ENCODE results near the gene AADACL2.

AADACL2 gene

DNA sequence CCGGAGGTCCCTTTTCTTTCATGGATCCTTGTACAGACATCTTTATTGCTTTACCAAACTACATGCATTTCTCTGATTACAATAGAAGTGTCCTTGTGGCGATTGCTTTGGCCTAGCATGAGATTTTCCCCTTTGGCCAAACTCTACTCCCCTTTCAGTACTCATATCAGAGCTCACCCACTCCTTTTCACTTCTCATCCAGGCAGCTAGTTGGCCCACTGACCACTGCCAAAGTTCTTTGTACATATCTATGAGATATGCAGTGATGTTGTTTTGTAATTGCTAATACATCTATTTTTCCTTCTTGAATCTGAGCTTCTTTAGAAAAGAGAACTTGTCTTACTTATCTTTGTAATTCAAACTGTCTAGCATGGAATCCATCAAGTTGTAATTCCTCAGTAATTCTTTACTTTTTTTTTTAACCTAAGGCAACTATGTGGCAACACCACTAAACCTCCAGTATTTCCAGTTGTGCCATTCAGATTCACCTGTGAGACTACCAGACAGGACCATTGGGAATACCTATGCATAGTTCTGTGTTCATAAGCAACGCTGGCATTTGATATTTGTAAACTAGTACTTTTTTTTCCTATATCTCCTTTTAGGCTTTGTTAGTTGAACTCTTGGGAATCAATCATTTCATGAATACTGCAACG is 39.2 kb downstream of the AADACL2 start:
- Histone ChIP-seq H3K4me3 (replicated peaks; ENCODE audit: low read depth, low read length) (no peak overlapping the region), H3K27me3 (replicated peaks; ENCODE audit: control insufficient read depth, insufficient read depth, low read length) (no peaks in the 10 kb centered on the region), H3K36me3 (ENCODE audit: control insufficient read depth, insufficient read depth, low read length) (no peaks in the 10 kb centered on the region)
- DNase-seq (ENCODE audit: extremely low read depth, insufficient read length): no peak
- TF ChIP-seq, protein P1, sequence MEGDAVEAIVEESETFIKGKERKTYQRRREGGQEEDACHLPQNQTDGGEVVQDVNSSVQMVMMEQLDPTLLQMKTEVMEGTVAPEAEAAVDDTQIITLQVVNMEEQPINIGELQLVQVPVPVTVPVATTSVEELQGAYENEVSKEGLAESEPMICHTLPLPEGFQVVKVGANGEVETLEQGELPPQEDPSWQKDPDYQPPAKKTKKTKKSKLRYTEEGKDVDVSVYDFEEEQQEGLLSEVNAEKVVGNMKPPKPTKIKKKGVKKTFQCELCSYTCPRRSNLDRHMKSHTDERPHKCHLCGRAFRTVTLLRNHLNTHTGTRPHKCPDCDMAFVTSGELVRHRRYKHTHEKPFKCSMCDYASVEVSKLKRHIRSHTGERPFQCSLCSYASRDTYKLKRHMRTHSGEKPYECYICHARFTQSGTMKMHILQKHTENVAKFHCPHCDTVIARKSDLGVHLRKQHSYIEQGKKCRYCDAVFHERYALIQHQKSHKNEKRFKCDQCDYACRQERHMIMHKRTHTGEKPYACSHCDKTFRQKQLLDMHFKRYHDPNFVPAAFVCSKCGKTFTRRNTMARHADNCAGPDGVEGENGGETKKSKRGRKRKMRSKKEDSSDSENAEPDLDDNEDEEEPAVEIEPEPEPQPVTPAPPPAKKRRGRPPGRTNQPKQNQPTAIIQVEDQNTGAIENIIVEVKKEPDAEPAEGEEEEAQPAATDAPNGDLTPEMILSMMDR (IDR thresholded peaks at IDR 0.05; ENCODE audit: insufficient read depth, low read length, poor library complexity, severe bottlenecking): no peak

DNA sequence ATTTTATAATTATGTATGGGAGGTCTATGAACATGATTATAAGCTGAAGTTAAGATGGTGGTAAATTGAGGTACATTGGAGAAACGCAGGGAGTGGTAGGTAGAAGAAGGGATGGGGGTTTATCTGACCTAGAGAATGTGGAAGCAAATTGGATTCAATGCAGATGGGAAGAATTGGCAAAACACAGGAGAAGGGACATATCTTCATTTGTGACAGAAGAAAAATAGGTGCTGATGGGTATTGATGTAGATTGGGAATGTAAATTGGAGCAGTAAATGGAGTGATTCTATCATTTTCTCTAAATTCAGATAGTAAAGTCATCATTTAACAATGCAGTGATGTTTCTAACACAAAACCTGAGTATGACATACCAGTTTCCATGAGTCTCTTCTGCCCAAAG is 40.5 kb downstream of the AADACL2 start:
- no peak for DNase-seq (ENCODE audit: extremely low read depth, insufficient read length)
- Histone ChIP-seq H3K4me3 (replicated peaks; ENCODE audit: low read depth, low read length) (no peak overlapping the region), H3K27me3 (replicated peaks; ENCODE audit: control insufficient read depth, insufficient read depth, low read length) (no peaks in the 10 kb centered on the region), H3K36me3 (ENCODE audit: control insufficient read depth, insufficient read depth, low read length) (no peaks in the 10 kb centered on the region)
- TF ChIP-seq, protein P1 (IDR thresholded peaks at IDR 0.05; ENCODE audit: insufficient read depth, low read length, poor library complexity, severe bottlenecking): no peak

DNA sequence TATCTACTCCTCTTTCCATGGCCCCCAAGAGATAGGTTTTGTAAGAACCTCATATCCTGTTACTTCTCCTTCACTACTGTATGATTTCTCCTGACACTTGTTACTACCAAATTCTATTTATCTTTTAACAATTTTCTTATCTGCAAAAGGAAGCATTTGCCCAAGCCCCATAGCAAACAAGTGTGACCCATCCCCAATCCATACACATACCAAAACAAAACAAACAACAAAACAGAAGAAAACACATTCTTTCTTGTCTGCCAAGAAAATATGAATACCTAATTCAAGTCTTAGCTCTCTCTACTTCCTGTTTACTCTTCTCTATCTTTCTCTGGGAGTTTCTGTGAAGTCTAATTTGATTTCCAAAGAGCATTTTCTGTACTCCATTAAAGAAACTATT is 41.2 kb downstream of the AADACL2 start:
- TF ChIP-seq, protein P1 (IDR thresholded peaks at IDR 0.05; ENCODE audit: insufficient read depth, low read length, poor library complexity, severe bottlenecking): no peak
- no peak for DNase-seq (ENCODE audit: extremely low read depth, insufficient read length)
- no peaks in the 10 kb centered on the region for H3K36me3 ChIP-seq (ENCODE audit: control insufficient read depth, insufficient read depth, low read length)
- H3K27me3 ChIP-seq (replicated peaks; ENCODE audit: control insufficient read depth, insufficient read depth, low read length): no peaks in the 10 kb centered on the region
- H3K4me3 ChIP-seq (replicated peaks; ENCODE audit: low read depth, low read length): no peak overlapping the region

DNA sequence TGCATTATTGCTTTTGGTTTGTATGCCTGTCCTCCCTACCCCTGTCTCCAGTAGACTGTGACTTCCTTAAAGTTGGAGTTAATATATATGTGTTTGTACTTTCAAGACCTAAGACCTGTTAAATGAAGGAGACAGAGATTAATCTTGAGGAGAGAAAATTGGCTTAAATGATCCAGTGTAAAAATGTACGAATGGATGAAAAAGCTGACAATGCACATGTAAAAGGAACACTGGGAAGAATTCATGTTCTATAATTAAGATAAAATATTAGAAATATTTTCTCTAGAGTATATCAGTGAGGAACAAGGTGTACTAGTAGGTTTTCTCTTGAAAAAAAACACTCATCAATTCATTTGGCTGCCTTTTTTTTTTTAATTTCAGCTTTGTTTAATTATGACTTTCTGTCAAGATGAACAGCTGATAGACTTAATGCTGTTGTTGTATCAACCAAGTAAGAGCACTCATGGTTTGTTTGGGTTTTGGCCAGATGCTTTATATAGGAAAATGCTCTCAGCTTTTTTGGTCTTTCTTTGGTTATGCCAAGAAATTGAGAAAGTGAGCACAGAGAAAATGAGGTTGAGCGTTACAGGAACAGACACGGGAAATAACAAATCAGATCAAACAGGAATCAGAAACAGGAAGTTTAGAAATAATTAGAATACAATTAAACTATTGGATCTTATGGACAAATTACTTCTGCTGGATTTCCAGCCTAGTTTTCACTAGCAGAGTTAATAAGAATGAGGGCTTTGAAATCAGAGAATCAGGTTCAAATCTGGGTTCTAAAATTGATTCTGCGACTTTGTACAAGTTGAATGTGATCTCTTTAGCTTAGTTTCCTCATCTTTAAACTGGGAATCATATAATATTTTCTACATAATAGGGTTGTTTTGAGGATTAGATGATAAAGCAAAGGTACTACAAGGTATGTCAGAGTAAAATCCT is 41.9 kb downstream of the AADACL2 start:
- H3K4me3 ChIP-seq (replicated peaks; ENCODE audit: low read depth, low read length): no peak overlapping the region
- no peaks in the 10 kb centered on the region for H3K27me3 ChIP-seq (replicated peaks; ENCODE audit: control insufficient read depth, insufficient read depth, low read length)
- TF ChIP-seq, protein P1 (IDR thresholded peaks at IDR 0.05; ENCODE audit: insufficient read depth, low read length, poor library complexity, severe bottlenecking): no peak
- no peak for DNase-seq (ENCODE audit: extremely low read depth, insufficient read length)
- H3K36me3 ChIP-seq (ENCODE audit: control insufficient read depth, insufficient read depth, low read length): no peaks in the 10 kb centered on the region

DNA sequence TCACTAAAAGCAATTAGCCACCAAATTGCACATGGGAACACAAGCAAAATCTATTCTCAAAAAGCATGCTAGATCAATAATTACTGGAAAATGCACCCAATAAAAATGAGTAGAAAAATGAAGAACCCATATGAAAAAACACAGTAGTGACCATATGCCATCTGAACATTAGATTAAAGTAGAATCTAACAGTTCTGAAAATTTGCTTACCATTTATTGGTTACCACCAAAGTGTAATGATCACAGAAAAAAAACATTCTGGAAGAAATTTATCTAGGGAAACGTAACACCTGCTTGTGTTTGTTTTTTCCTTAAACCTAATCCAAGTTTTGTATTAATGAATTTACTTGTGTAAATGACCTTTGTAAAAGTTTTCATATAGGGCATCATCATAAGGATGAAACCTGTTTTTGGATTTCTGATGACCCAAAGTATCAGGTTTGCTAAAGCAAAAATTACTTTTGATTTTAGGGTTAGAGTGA is 42.6 kb downstream of the AADACL2 start:
- H3K27me3 ChIP-seq (replicated peaks; ENCODE audit: control insufficient read depth, insufficient read depth, low read length): no peaks in the 10 kb centered on the region
- DNase-seq (ENCODE audit: extremely low read depth, insufficient read length): no peak
- TF ChIP-seq, protein P1 (IDR thresholded peaks at IDR 0.05; ENCODE audit: insufficient read depth, low read length, poor library complexity, severe bottlenecking): no peak
- no peak overlapping the region for H3K4me3 ChIP-seq (replicated peaks; ENCODE audit: low read depth, low read length)
- no peaks in the 10 kb centered on the region for H3K36me3 ChIP-seq (ENCODE audit: control insufficient read depth, insufficient read depth, low read length)
